ENCODE results near the gene UBTF.

UBTF gene

DNA sequence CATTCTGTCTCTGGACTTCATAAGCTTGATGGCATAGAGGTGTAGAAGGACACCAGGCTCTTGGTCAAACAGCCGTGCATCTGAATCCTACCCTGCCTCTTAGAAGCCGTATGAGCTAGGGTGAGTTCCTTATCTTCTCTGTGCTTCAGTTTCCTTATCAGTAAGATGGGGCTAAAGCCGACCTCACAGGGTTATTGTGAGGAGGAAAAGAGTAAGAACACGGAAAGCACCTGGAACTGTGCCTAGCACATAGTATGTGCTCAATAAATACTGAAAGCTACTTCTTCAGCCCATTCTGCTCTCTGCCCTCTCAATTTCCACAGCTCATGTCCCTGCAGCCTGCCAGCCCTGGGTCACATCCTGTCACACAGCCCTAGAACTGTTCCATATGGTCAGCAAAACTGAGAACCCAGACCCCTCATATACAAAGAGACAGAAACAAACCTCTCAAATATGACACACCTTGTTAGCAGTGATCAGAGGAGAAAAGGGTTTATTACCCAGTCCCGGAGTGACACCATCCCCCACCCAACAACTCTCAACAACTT, 17.0 kb upstream of the UBTF start:
- TF ChIP-seq ZBTB7A (IDR thresholded peaks at IDR 0.05; ENCODE audit: low read depth) (no peak), NFIC (IDR thresholded peaks at IDR 0.05) (no peak)

DNA sequence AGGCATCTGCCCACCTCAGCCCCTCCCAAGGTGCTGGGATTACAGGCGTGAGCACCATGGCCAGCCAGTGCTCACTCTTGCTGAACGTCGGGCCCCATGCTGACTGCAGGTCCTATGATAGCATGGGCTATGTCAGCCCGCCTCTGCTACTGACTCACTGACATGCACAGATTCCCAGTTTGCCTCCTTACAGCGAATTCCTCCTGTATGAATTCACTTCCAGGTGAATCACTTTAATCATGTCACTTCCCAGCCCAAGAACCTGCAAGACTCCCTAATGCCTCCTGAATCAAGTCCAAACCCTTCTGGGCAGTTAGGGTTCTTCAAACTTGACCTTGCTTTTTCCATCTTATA, 16.1 kb upstream of the UBTF start:
- peak; percentile 79 for TF ChIP-seq NFIC (IDR thresholded peaks at IDR 0.05)
- TF ChIP-seq YY1 (IDR thresholded peaks at IDR 0.05; ENCODE audit: low read depth), result peak; percentile 35; the same call in 1 of the 2 replicates
- TF ChIP-seq TCF12 (IDR thresholded peaks at IDR 0.05; ENCODE audit: low read depth), result peak; percentile 74; the same call in 1 of the 2 replicates
- TF ChIP-seq EGR1 (IDR thresholded peaks at IDR 0.05), result no peak
- TF ChIP-seq EP300 (IDR thresholded peaks at IDR 0.05; ENCODE audit: borderline replicate concordance), result peak; percentile 79
- TF ChIP-seq CREB1 (IDR thresholded peaks at IDR 0.05; ENCODE audit: low read depth), result no peak
- TF ChIP-seq REST (IDR thresholded peaks at IDR 0.05; ENCODE audit: low read depth), result no peak
- TF ChIP-seq TEAD4 (IDR thresholded peaks at IDR 0.05), result peak; percentile 77
- TF ChIP-seq TAF1 (IDR thresholded peaks at IDR 0.05; ENCODE audit: low read depth), result no peak; the same call in 1 of the 2 replicates
- TF ChIP-seq ZBTB7A (IDR thresholded peaks at IDR 0.05; ENCODE audit: low read depth), result no peak
- TF ChIP-seq, protein P1, sequence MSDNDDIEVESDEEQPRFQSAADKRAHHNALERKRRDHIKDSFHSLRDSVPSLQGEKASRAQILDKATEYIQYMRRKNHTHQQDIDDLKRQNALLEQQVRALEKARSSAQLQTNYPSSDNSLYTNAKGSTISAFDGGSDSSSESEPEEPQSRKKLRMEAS (IDR thresholded peaks at IDR 0.05), result peak; percentile 74; the same call in 1 of the 2 replicates
- 0 out of 2 replicates have a peak, but pooled peaks have one; percentile 27 for TF ChIP-seq CEBPB (IDR thresholded peaks at IDR 0.05)
- peak; percentile 6; the same call in 1 of the 2 replicates for TF ChIP-seq RAD21 (IDR thresholded peaks at IDR 0.05; ENCODE audit: low read depth)

GRCh38 chr17:44233582-44233981, 14.1 kb upstream of the UBTF start:
- TF ChIP-seq FOXM1 (IDR thresholded peaks at IDR 0.05; ENCODE audit: borderline replicate concordance, low read depth) (no peak), TEAD4 (IDR thresholded peaks at IDR 0.05) (no peak), NFIC (IDR thresholded peaks at IDR 0.05) (no peak), ZBTB7A (IDR thresholded peaks at IDR 0.05; ENCODE audit: low read depth) (no peak), TCF12 (IDR thresholded peaks at IDR 0.05; ENCODE audit: low read depth) (no peak)
- TF ChIP-seq, protein P1 (IDR thresholded peaks at IDR 0.05), result no peak

DNA sequence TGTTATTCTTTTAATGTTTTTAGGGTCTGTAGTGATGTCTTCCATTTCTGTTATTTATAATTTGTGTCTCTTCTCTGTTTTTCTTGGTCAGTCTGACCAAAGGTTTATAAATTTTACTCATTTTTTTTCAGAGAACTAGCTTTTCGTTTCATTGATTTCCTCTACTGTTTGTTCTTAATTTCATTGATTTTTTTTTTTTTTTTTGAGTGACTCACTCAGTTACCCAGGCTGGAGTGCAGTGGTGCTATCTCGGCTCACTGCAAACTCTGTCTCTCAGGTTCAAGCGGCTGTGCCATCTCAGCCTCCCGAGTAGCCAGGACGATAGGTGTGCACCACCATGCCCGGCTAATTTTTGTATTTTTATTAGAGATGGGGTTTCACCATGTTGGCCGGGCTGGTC, 12.6 kb upstream of the UBTF start:
- no peak for TF ChIP-seq CREB1 (IDR thresholded peaks at IDR 0.05; ENCODE audit: low read depth)
- no peak for TF ChIP-seq RAD21 (IDR thresholded peaks at IDR 0.05; ENCODE audit: low read depth)
- TF ChIP-seq, protein P1 (IDR thresholded peaks at IDR 0.05), result no peak
- TF ChIP-seq TCF12 (IDR thresholded peaks at IDR 0.05; ENCODE audit: low read depth), result no peak
- TF ChIP-seq NFIC (IDR thresholded peaks at IDR 0.05), result no peak
- TF ChIP-seq EGR1 (IDR thresholded peaks at IDR 0.05), result no peak
- no peak for TF ChIP-seq EP300 (IDR thresholded peaks at IDR 0.05; ENCODE audit: borderline replicate concordance)
- no peak for TF ChIP-seq ZBTB7A (IDR thresholded peaks at IDR 0.05; ENCODE audit: low read depth)
- no peak for TF ChIP-seq YY1 (IDR thresholded peaks at IDR 0.05; ENCODE audit: low read depth)
- no peak for TF ChIP-seq CEBPB (IDR thresholded peaks at IDR 0.05)
- TF ChIP-seq TEAD4 (IDR thresholded peaks at IDR 0.05), result no peak
- no peak for TF ChIP-seq FOXM1 (IDR thresholded peaks at IDR 0.05; ENCODE audit: borderline replicate concordance, low read depth)
- no peak for TF ChIP-seq USF1 (IDR thresholded peaks at IDR 0.05)
- TF ChIP-seq TAF1 (IDR thresholded peaks at IDR 0.05; ENCODE audit: low read depth), result no peak
- TF ChIP-seq REST (IDR thresholded peaks at IDR 0.05; ENCODE audit: low read depth), result no peak

GRCh38 chr17:44230140-44230539, 10.7 kb upstream of the UBTF start:
- TF ChIP-seq TAF1 (IDR thresholded peaks at IDR 0.05; ENCODE audit: low read depth) (no peak), USF1 (IDR thresholded peaks at IDR 0.05) (no peak), CREB1 (IDR thresholded peaks at IDR 0.05; ENCODE audit: low read depth) (no peak), ZBTB7A (IDR thresholded peaks at IDR 0.05; ENCODE audit: low read depth) (no peak)

DNA sequence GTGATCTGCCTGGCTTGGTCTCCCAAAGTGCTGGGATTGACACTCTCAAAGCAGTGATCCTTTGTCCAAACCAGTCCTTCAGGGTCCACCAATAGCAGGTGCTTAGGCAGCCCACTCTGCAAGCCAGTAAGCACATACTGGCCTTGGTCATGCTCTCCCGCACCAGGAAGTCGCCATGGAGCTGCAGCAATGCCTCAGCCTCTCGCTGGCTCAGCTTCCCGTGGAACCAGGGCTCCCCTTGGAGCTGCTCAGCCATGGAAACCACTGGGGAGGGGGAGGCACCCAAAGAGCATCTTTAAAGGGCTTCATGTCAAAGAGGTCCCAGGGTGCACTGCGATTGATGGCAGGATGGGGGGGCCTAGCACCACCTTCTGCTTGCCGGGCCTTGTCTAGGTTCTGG, 9.6 kb upstream of the UBTF start:
- TF ChIP-seq EGR1 (IDR thresholded peaks at IDR 0.05) (no peak), TAF1 (IDR thresholded peaks at IDR 0.05; ENCODE audit: low read depth) (no peak), YY1 (IDR thresholded peaks at IDR 0.05; ENCODE audit: low read depth) (no peak), EP300 (IDR thresholded peaks at IDR 0.05; ENCODE audit: borderline replicate concordance) (no peak), TEAD4 (IDR thresholded peaks at IDR 0.05) (no peak), CEBPB (IDR thresholded peaks at IDR 0.05) (no peak), FOXM1 (IDR thresholded peaks at IDR 0.05; ENCODE audit: borderline replicate concordance, low read depth) (no peak), RAD21 (IDR thresholded peaks at IDR 0.05; ENCODE audit: low read depth) (no peak), NFIC (IDR thresholded peaks at IDR 0.05) (no peak), ZBTB7A (IDR thresholded peaks at IDR 0.05; ENCODE audit: low read depth) (no peak), REST (IDR thresholded peaks at IDR 0.05; ENCODE audit: low read depth) (no peak), CREB1 (IDR thresholded peaks at IDR 0.05; ENCODE audit: low read depth) (no peak), TCF12 (IDR thresholded peaks at IDR 0.05; ENCODE audit: low read depth) (no peak), USF1 (IDR thresholded peaks at IDR 0.05) (no peak)
- TF ChIP-seq, protein P1 (IDR thresholded peaks at IDR 0.05), result no peak

All from Ishikawa (cell line).